Keratinocyte (primary cell): Measurements from ENCODE around the gene TNIP2. TPM values are rescaled to one million over a fixed set of nuclear protein-coding genes. Genes with fewer than 3 reads are reported as not detected.
A peak's percentile ranks its signal among the peaks of the same experiment; 100 is the strongest.
"Not testable (repeated sequence)": the region's sequence is repeated elsewhere in the genome, so short reads cannot be mapped to it uniquely, and the experiment has no call there.

Experiments
- DNase-seq: peaks from one replicate; pipeline ENCODE4 v3.0.0-alpha.2; 2011; ENCODE audit warnings: low read depth, missing footprints, low spot score
- FAIRE-seq: peaks from 2 replicates; lab custom pipeline; 2011; peaks lifted over from hg19 to GRCh38; lab: Jason Lieb, UNC
- H2AFZ ChIP-seq: 2 replicates; pipeline ENCODE4 v1.6.0; 2012; ENCODE audit warnings: low read length, control low read depth, inconsistent platforms; ENCODE audit not compliant: control insufficient read depth
- H3K27ac ChIP-seq: 2 replicates; pipeline ENCODE4 v1.5.1; 2011; ENCODE audit warnings: low read length; ENCODE audit not compliant: control insufficient read depth, insufficient read depth
- H3K27me3 ChIP-seq: 3 replicates; pipeline ENCODE4 v1.6.0; 2011; ENCODE audit warnings: low read length; ENCODE audit not compliant: control insufficient read depth, insufficient read depth; ENCODE audit errors: extremely low read depth
- H3K36me3 ChIP-seq, 2 experiments: 2 replicates in 1 of 2; 3 replicates in 1 of 2; pipeline ENCODE4 v1.5.1; 2011; ENCODE audit warnings: low read length in 2 of 2, mild to moderate bottlenecking in 1 of 2; ENCODE audit not compliant: control insufficient read depth in 2 of 2, insufficient read depth in 2 of 2; ENCODE audit errors: extremely low read depth in 1 of 2
- H3K4me1 ChIP-seq: 3 replicates; pipeline ENCODE4 v1.5.1; 2011; ENCODE audit warnings: low read length; ENCODE audit not compliant: control insufficient read depth, insufficient read depth; ENCODE audit errors: extremely low read depth
- H3K4me2 ChIP-seq: 3 replicates; pipeline ENCODE4 v1.6.0; 2011; ENCODE audit warnings: low read depth, low read length; ENCODE audit not compliant: control insufficient read depth, insufficient read depth; ENCODE audit errors: extremely low read depth
- H3K4me3 ChIP-seq, 3 experiments: fragments of 200-600 bp in 1 of 3; sonication (generic) in 1 of 3; 2 replicates in 2 of 3; 3 replicates in 1 of 3; pipeline ENCODE4 v1.5.1; 2011 to 2016; ENCODE audit warnings: low read length in 3 of 3, mild to moderate bottlenecking in 3 of 3, control low read depth in 2 of 3, inconsistent platforms in 1 of 3, low read depth in 1 of 3, mixed read lengths in 1 of 3, mixed run types in 1 of 3, moderate library complexity in 1 of 3; ENCODE audit not compliant: control insufficient read depth in 2 of 3, insufficient read depth in 2 of 3; ENCODE audit errors: extremely low read depth in 1 of 3
- H3K79me2 ChIP-seq: 2 replicates; pipeline ENCODE4 v1.6.0; 2012; ENCODE audit warnings: low read length; ENCODE audit not compliant: control insufficient read depth, insufficient read depth
- H3K9ac ChIP-seq: 3 replicates; pipeline ENCODE4 v1.6.0; 2011; ENCODE audit warnings: low read length; ENCODE audit not compliant: control insufficient read depth, insufficient read depth; ENCODE audit errors: extremely low read depth
- H3K9me1 ChIP-seq: 3 replicates; pipeline ENCODE4 v1.6.0; 2011; ENCODE audit warnings: low read length; ENCODE audit not compliant: control insufficient read depth, insufficient read depth; ENCODE audit errors: extremely low read depth
- H3K9me3 ChIP-seq: 2 replicates; pipeline ENCODE4 v1.5.1; 2012; ENCODE audit warnings: low read depth, low read length; ENCODE audit not compliant: control insufficient read depth
- H4K20me1 ChIP-seq: 3 replicates; pipeline ENCODE4 v1.6.0; 2011; ENCODE audit warnings: low read length; ENCODE audit not compliant: control insufficient read depth, insufficient read depth; ENCODE audit errors: extremely low read depth
- CTCF ChIP-seq, 3 experiments: IDR thresholded peaks in 1 of 3; conservative IDR thresholded peaks in 1 of 3; optimal IDR thresholded peaks in 1 of 3; 2 replicates in 2 of 3; 3 replicates in 1 of 3; pipeline versions ENCODE3 to v1.5.1; 2011; ENCODE audit warnings: low read length in 3 of 3, mild to moderate bottlenecking in 3 of 3, moderate library complexity in 2 of 3, control low read depth in 1 of 3, inconsistent platforms in 1 of 3; ENCODE audit not compliant: insufficient read depth in 2 of 3; ENCODE audit errors: extremely low read depth in 1 of 3
- EZH2 ChIP-seq: IDR thresholded peaks from one replicate; pipeline ENCODE4 v1.6.1; 2012; ENCODE audit warnings: inconsistent platforms, mild to moderate bottlenecking, low read length, moderate library complexity
- dilution Hi-C: fragments of 300-500 bp; cut with MboI; formaldehyde crosslinking; loops from one replicate; pipeline ENCODE4 v1.7.0; 2020; ENCODE audit warnings: low sequenced_read_pairs; ENCODE audit not compliant: extremely low pct_ligation_motif_present
- polyA plus RNA-seq, 5 experiments: library from polyadenylated mRNA; depleted of rRNA in 3 of 5; stranded (reverse) in 3 of 5; stranded (forward) in 1 of 5; unstranded in 1 of 5; fragments of >200 nt; gene quantifications; 1 replicate in 1 of 5; 2 replicates in 3 of 5; 3 replicates in 1 of 5; pipeline versions ENCODE4 v1.2.1 to v1.2.3, GENCODE V29; 2011 to 2012; ENCODE audit warnings: missing spikeins in 2 of 5, low read depth in 1 of 5, low replicate concordance in 1 of 5

The TNIP2 gene
- polyA plus RNA-seq, 1 donor (not counting 4 experiments of a cell fraction or from before 2014, with no cell fraction given), result 22.6 TPM

GRCh38 chr4:2765832-2766526, 9.8 kb upstream of the TNIP2 start:
- TF ChIP-seq EZH2, result no peak
- no peak for TF ChIP-seq CTCF (optimal IDR thresholded peaks at IDR 0.05 in 1 of 3, IDR thresholded peaks at IDR 0.05 in 1 of 3, conservative IDR thresholded peaks at IDR 0.05 in 1 of 3; ENCODE audit: extremely low read depth in 1 of 3, insufficient read depth in 2 of 3, low read length in 3 of 3)
- H3K27ac ChIP-seq, result no peak overlapping the region
- H3K9me3 ChIP-seq, result no peaks in the 10 kb centered on the region
- DNase-seq, result no peak
- no peak overlapping the region for H2AFZ ChIP-seq
- H3K9me1 ChIP-seq, result no peaks in the 10 kb centered on the region
- H3K4me1 ChIP-seq, result peaks cover 4% of the 10 kb centered on the region
- H4K20me1 ChIP-seq, result no peaks in the 10 kb centered on the region
- H3K36me3 ChIP-seq, result no peaks in the 10 kb centered on the region
- no peak overlapping the region for H3K4me3 ChIP-seq
- H3K27me3 ChIP-seq, result no peaks in the 10 kb centered on the region
- no peaks in the 10 kb centered on the region for H3K79me2 ChIP-seq
- FAIRE-seq, result no peak
- no peak overlapping the region for H3K9ac ChIP-seq
- dilution Hi-C loops, result no loop called here
- no peak overlapping the region for H3K4me2 ChIP-seq

GRCh38 chr4:2763511-2763967, 7.4 kb upstream of the TNIP2 start:
- dilution Hi-C loops, result no loop called here
- peak overlapping the region; percentile 86 for H3K4me2 ChIP-seq
- no peak for DNase-seq
- TF ChIP-seq CTCF (optimal IDR thresholded peaks at IDR 0.05 in 1 of 3, IDR thresholded peaks at IDR 0.05 in 1 of 3, conservative IDR thresholded peaks at IDR 0.05 in 1 of 3; ENCODE audit: extremely low read depth in 1 of 3, insufficient read depth in 2 of 3, low read length in 3 of 3) (no peak), EZH2 (no peak)
- no peak for FAIRE-seq
- H3K9ac ChIP-seq, result peak overlapping the region; percentile 58
- H3K36me3 ChIP-seq, result no peaks in the 10 kb centered on the region
- H3K9me1 ChIP-seq, result no peaks in the 10 kb centered on the region
- no peaks in the 10 kb centered on the region for H3K79me2 ChIP-seq
- no peaks in the 10 kb centered on the region for H3K27me3 ChIP-seq
- H3K4me1 ChIP-seq, result peaks cover 4% of the 10 kb centered on the region
- H3K27ac ChIP-seq, result no peak overlapping the region
- H4K20me1 ChIP-seq, result no peaks in the 10 kb centered on the region
- peak overlapping the region; percentile 84 for H2AFZ ChIP-seq
- H3K9me3 ChIP-seq, result no peaks in the 10 kb centered on the region
- peak overlapping the region; percentile 26 to 59 (median 57) for H3K4me3 ChIP-seq

- H3K4me2 ChIP-seq, H4K20me1 ChIP-seq, H3K4me1 ChIP-seq, H3K79me2 ChIP-seq, DNase-seq, dilution Hi-C loops, H3K27me3 ChIP-seq, H3K9me1 ChIP-seq, H2AFZ ChIP-seq, H3K36me3 ChIP-seq, H3K9ac ChIP-seq, H3K27ac ChIP-seq, H3K4me3 ChIP-seq, H3K9me3 ChIP-seq, FAIRE-seq: not testable (repeated sequence)
These were observed 6.6 kb upstream of the TNIP2 start for GRCh38 chr4:2762486-2763370.
